ENCODE results near the gene DONSON.

DNA sequence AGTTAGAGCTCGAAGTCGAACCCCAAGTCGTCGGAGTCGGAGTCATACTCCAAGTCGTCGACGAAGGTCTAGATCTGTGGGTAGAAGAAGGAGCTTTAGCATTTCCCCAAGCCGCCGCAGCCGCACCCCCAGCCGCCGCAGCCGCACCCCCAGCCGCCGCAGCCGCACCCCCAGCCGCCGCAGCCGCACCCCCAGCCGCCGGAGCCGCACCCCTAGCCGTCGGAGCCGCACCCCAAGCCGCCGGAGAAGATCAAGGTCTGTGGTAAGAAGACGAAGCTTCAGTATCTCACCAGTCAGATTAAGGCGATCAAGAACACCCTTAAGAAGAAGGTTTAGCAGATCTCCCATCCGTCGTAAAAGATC lies 33.5 kb downstream of the DONSON start:
- TF ChIP-seq, protein P1, sequence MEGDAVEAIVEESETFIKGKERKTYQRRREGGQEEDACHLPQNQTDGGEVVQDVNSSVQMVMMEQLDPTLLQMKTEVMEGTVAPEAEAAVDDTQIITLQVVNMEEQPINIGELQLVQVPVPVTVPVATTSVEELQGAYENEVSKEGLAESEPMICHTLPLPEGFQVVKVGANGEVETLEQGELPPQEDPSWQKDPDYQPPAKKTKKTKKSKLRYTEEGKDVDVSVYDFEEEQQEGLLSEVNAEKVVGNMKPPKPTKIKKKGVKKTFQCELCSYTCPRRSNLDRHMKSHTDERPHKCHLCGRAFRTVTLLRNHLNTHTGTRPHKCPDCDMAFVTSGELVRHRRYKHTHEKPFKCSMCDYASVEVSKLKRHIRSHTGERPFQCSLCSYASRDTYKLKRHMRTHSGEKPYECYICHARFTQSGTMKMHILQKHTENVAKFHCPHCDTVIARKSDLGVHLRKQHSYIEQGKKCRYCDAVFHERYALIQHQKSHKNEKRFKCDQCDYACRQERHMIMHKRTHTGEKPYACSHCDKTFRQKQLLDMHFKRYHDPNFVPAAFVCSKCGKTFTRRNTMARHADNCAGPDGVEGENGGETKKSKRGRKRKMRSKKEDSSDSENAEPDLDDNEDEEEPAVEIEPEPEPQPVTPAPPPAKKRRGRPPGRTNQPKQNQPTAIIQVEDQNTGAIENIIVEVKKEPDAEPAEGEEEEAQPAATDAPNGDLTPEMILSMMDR (IDR thresholded peaks at IDR 0.05; ENCODE audit: insufficient read depth, low read length, poor library complexity, severe bottlenecking): no peak
- TF ChIP-seq EZH2phosphoT487 (conservative IDR thresholded peaks at IDR 0.05; ENCODE audit: low read length): no peak
